Measurements from ENCODE around the gene CDCA4. TPM values are rescaled to one million over a fixed set of nuclear protein-coding genes. Genes with fewer than 3 reads are reported as not detected.
A peak's percentile ranks its signal among the peaks of the same experiment; 100 is the strongest.

Gene CDCA4
- total RNA-seq, 2 experiments from 2014 or later, result 57.1 to 57.5 TPM

- POLR2A ChIA-PET, result interaction anchor here (1.7 to 2.1 kb wide), 2 partner anchors 10 to 29 kb away, joined by 6 read pairs; no protein-coding TSS in a partner anchor
Measured at GRCh38 chr14:104989236-104989950, 31.5 kb downstream of the CDCA4 start.

GRCh38 chr14:104986487-104987164 lies 34.3 kb downstream of the CDCA4 start:
- POLR2A ChIA-PET, result no interaction called here
- Mint-ChIP-seq H3K36me3 (ENCODE audit: low read depth) (no peaks in the 10 kb centered on the region), H3K27me3 (peaks cover 7% of the 10 kb centered on the region), H3K4me3 (peak overlapping the region; percentile 54), H3K4me1 (peaks cover 8% of the 10 kb centered on the region), H3K9me3 (no peaks in the 10 kb centered on the region), H3K27ac (no peak overlapping the region)
- no peak for DNase-seq
- CTCF ChIA-PET, result interaction anchor here (0.6 to 1.1 kb wide), 2 partner anchors 60 to 1845 kb away, joined by 3 to 7 read pairs; no protein-coding TSS in a partner anchor

More at GRCh38 chr14:104989236-104989950, 31.5 kb downstream of the CDCA4 start:
- no peak overlapping the region for H3K27ac Mint-ChIP-seq
- peaks cover 7% of the 10 kb centered on the region for H3K27me3 Mint-ChIP-seq
- H3K4me3 Mint-ChIP-seq, result no peak overlapping the region
- H3K9me3 Mint-ChIP-seq, result peaks cover 3% of the 10 kb centered on the region
- H3K36me3 Mint-ChIP-seq (ENCODE audit: low read depth), result peaks cover 4% of the 10 kb centered on the region
- no peak for DNase-seq
- H3K4me1 Mint-ChIP-seq, result peaks cover 6% of the 10 kb centered on the region
- CTCF ChIA-PET, result interaction anchor here (1.0 kb wide), 1 partner anchor 15 kb away, joined by 3 read pairs; no protein-coding TSS in a partner anchor

GRCh38 chr14:104985675-104986486 lies 35.0 kb downstream of the CDCA4 start, which contains the start of gene CLBA1:
Gene CLBA1, plus strand, starts transcription at chr14:104985788. Its CDS starts 644 bp downstream, at chr14:104986432.
- DNase-seq, result peak; percentile 91
- Mint-ChIP-seq H3K27me3 (peaks cover 7% of the 10 kb centered on the region), H3K4me1 (peaks cover 8% of the 10 kb centered on the region), H3K4me3 (peak within 1 kb of the TSS; percentile 63), H3K36me3 (ENCODE audit: low read depth) (no peaks in the 10 kb centered on the region), H3K27ac (peak within 1 kb of the TSS; percentile 31), H3K9me3 (no peaks in the 10 kb centered on the region)
- ChIA-PET CTCF (interaction anchor here (0.8 to 1.3 kb wide), 6 partner anchors 9 to 60 kb away, joined by 3 to 7 read pairs (median 4); partner anchors contain the start of gene CDCA4), POLR2A (interaction anchor here (6.0 kb wide), 1 partner anchor 34 kb away, joined by 44 read pairs; the partner anchor contains the start of gene CDCA4)

- H3K27me3 Mint-ChIP-seq, result peaks cover 16% of the 10 kb centered on the region
- H3K4me3 Mint-ChIP-seq, result peak overlapping the region; percentile 63
- POLR2A ChIA-PET, result interaction anchor here (0.7 to 6.0 kb wide), 2 partner anchors 36 to 73 kb away, joined by 3 to 44 read pairs; partner anchors contain the start of gene CDCA4
- peak overlapping the region; percentile 68 for H3K27ac Mint-ChIP-seq
- peaks cover 12% of the 10 kb centered on the region for H3K4me1 Mint-ChIP-seq
- no peak for DNase-seq
- no peaks in the 10 kb centered on the region for H3K36me3 Mint-ChIP-seq (ENCODE audit: low read depth)
- no peaks in the 10 kb centered on the region for H3K9me3 Mint-ChIP-seq
- CTCF ChIA-PET, result interaction anchor here (0.6 to 0.7 kb wide), 2 partner anchors 71 to 86 kb away, joined by 3 to 5 read pairs; no protein-coding TSS in a partner anchor
Measured at GRCh38 chr14:104984056-104984894, 36.6 kb downstream of the CDCA4 start.

GRCh38 chr14:104983231-104983721 lies 37.6 kb downstream of the CDCA4 start:
- H3K9me3 Mint-ChIP-seq, result no peaks in the 10 kb centered on the region
- peaks cover 24% of the 10 kb centered on the region for H3K27me3 Mint-ChIP-seq
- H3K4me3 Mint-ChIP-seq, result no peak overlapping the region
- CTCF ChIA-PET, result interaction anchor here (0.6 to 0.7 kb wide), 2 partner anchors 72 to 87 kb away, joined by 3 to 5 read pairs; no protein-coding TSS in a partner anchor
- H3K36me3 Mint-ChIP-seq (ENCODE audit: low read depth), result no peaks in the 10 kb centered on the region
- POLR2A ChIA-PET, result interaction anchor here (6.0 kb wide), 1 partner anchor 37 kb away, joined by 44 read pairs; the partner anchor contains the start of gene CDCA4
- no peak overlapping the region for H3K27ac Mint-ChIP-seq
- peaks cover 15% of the 10 kb centered on the region for H3K4me1 Mint-ChIP-seq
- DNase-seq, result no peak

- H3K4me1 Mint-ChIP-seq, result peaks cover 16% of the 10 kb centered on the region
- DNase-seq, result no peak
- POLR2A ChIA-PET, result interaction anchor here (6.0 kb wide), 1 partner anchor 37 kb away, joined by 44 read pairs; the partner anchor contains the start of gene CDCA4
- H3K27ac Mint-ChIP-seq, result no peak overlapping the region
- H3K27me3 Mint-ChIP-seq, result peaks cover 21% of the 10 kb centered on the region
- no peak overlapping the region for H3K4me3 Mint-ChIP-seq
- no peaks in the 10 kb centered on the region for H3K36me3 Mint-ChIP-seq (ENCODE audit: low read depth)
- CTCF ChIA-PET, result no interaction called here
- no peaks in the 10 kb centered on the region for H3K9me3 Mint-ChIP-seq
Measured at GRCh38 chr14:104982548-104983230, 38.2 kb downstream of the CDCA4 start.

GRCh38 chr14:104981699-104982541 lies 39.0 kb downstream of the CDCA4 start:
- no peaks in the 10 kb centered on the region for H3K36me3 Mint-ChIP-seq (ENCODE audit: low read depth)
- peaks cover 14% of the 10 kb centered on the region for H3K4me1 Mint-ChIP-seq
- no peak overlapping the region for H3K4me3 Mint-ChIP-seq
- ChIA-PET POLR2A (interaction anchor here (6.0 kb wide), 1 partner anchor 38 kb away, joined by 44 read pairs; the partner anchor contains the start of gene CDCA4), CTCF (interaction anchor here (0.5 to 0.9 kb wide), 2 partner anchors 31 to 65 kb away, joined by 3 to 5 read pairs; no protein-coding TSS in a partner anchor)
- DNase-seq, result no peak
- no peaks in the 10 kb centered on the region for H3K9me3 Mint-ChIP-seq
- no peak overlapping the region for H3K27ac Mint-ChIP-seq
- H3K27me3 Mint-ChIP-seq, result peaks cover 25% of the 10 kb centered on the region

- Mint-ChIP-seq H3K4me1 (peaks cover 17% of the 10 kb centered on the region), H3K9me3 (no peaks in the 10 kb centered on the region), H3K36me3 (ENCODE audit: low read depth) (no peaks in the 10 kb centered on the region), H3K4me3 (no peak overlapping the region), H3K27ac (no peak overlapping the region), H3K27me3 (peaks cover 30% of the 10 kb centered on the region)
- no peak for DNase-seq
- CTCF ChIA-PET, result interaction anchor here (0.5 to 0.9 kb wide), 2 partner anchors 32 to 66 kb away, joined by 3 to 5 read pairs; no protein-coding TSS in a partner anchor
- POLR2A ChIA-PET, result interaction anchor here (6.0 kb wide), 1 partner anchor 39 kb away, joined by 44 read pairs; the partner anchor contains the start of gene CDCA4
Measured at GRCh38 chr14:104980611-104981531, 40.0 kb downstream of the CDCA4 start.

- no peak overlapping the region for H3K4me3 Mint-ChIP-seq
- POLR2A ChIA-PET, result interaction anchor here (6.0 kb wide), 1 partner anchor 40 kb away, joined by 44 read pairs; the partner anchor contains the start of gene CDCA4
Measured at GRCh38 chr14:104979758-104980610, 40.9 kb downstream of the CDCA4 start.

More at GRCh38 chr14:104979758-104980610, 40.9 kb downstream of the CDCA4 start:
- Mint-ChIP-seq H3K27me3 (peaks cover 30% of the 10 kb centered on the region), H3K9me3 (no peaks in the 10 kb centered on the region), H3K36me3 (ENCODE audit: low read depth) (no peaks in the 10 kb centered on the region), H3K27ac (no peak overlapping the region), H3K4me1 (peaks cover 19% of the 10 kb centered on the region)
- no peak for DNase-seq
- CTCF ChIA-PET, result interaction anchor here (0.9 kb wide), 1 partner anchor 85 kb away, joined by 3 read pairs; the partner anchor contains the start of gene GPR132

Data from activated CD4-positive, alpha-beta memory T cell treated with anti-CD3 and anti-CD28 coated beads, Interleukin-2, amount 10 ng/mL, durations not matched to agents 7 days and 5 days (primary cell).